Calu3 (cell line): Measurements from ENCODE around the gene PEPD. TPM values are rescaled to one million over a fixed set of nuclear protein-coding genes. Genes with fewer than 3 reads are reported as not detected.

ENCODE experiments used
- BruUV-seq: library from RNA; stranded (reverse); fragments of 400-500 nt; replicated peaks from 2 replicates; lab custom pipeline; 2021; lab: Mats Ljungman, UMichigan
- CTCF ChIA-PET: fragments of 300-600 bp; sonication (Branson Sonifier 250); formaldehyde crosslinking; loops from one replicate; lab custom pipeline; 2022; ENCODE audit warnings: antibody characterized with exemption; lab: Charles Lee
- DNase-seq: peaks from one replicate; pipeline ENCODE4 v3.0.0; 2022
- H3K27ac Mint-ChIP-seq: one replicate; pipeline ENCODE4 v1.8.0; 2022; ENCODE audit warnings: mixed read lengths; ENCODE audit not compliant: unreplicated experiment
- H3K27me3 Mint-ChIP-seq: one replicate; pipeline ENCODE4 v1.8.0; 2022; ENCODE audit warnings: mixed read lengths; ENCODE audit not compliant: unreplicated experiment
- H3K36me3 Mint-ChIP-seq: one replicate; pipeline ENCODE4 v1.8.0; 2022; ENCODE audit warnings: mild to moderate bottlenecking, moderate library complexity, mixed read lengths; ENCODE audit not compliant: insufficient read depth, unreplicated experiment
- H3K4me1 Mint-ChIP-seq: one replicate; pipeline ENCODE4 v1.8.0; 2022; ENCODE audit warnings: mild to moderate bottlenecking, low read depth, mixed read lengths; ENCODE audit not compliant: unreplicated experiment
- H3K4me3 Mint-ChIP-seq: one replicate; pipeline ENCODE4 v1.8.0; 2022; ENCODE audit warnings: mild to moderate bottlenecking, low read depth, moderate library complexity, mixed read lengths; ENCODE audit not compliant: unreplicated experiment
- H3K9me3 Mint-ChIP-seq: one replicate; pipeline ENCODE4 v1.8.0; 2022; ENCODE audit warnings: low read depth, mixed read lengths; ENCODE audit not compliant: unreplicated experiment
- intact Hi-C: fragments of 100-400 bp; cut with micrococcal nuclease; formaldehyde crosslinking; loops from one replicate; pipeline ENCODE4 v1.10.0; 2022; ENCODE audit not compliant: unreplicated experiment
- total RNA-seq: library from RNA; stranded (reverse); gene quantifications from 2 replicates; pipeline ENCODE4 v1.2.3, GENCODE V29; 2022
- TF ChIP-seq, protein P1 (sequence below): fragments of 200-600 bp; IDR thresholded peaks from one replicate; pipeline ENCODE4 v1.8.0; 2022; ENCODE audit warnings: antibody characterized with exemption; ENCODE audit not compliant: unreplicated experiment

The PEPD gene
- total RNA-seq, 1 experiment from 2014 or later = 65.5 TPM

DNA sequence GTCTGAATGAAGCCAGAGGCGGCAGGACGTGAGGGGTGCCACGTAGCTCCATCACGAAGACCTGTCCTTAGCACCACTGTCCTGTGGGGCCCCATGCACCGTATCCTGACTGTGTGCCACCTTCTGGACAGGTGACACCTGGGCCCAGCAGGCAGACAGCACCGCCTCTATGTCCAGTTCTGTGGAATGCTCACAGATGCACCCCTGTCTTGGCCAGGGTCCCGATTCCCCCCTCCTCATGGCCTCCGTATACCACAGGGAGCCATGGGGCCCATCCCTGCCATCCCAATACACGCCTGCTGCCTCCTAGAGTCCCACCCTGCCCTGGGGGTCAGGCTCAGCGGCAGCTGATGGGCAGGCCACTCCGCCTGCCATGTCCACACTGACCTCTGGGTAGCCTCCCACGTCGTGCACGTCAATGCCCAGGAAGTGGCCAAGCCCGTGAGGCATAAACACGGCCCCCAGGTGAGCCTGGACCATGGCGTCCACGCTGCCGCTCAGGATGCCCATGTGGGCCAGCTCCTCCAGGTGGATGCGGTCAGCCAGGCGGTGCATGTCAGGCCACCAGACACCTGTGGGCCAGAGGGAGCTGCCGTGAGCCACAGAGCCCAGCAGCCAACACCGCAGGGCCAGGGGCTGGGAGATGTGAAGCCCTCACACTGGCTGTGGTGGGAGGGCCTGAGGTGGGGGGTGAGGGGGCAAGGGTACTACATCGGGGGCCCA is 130.5 kb downstream of the PEPD start:
- Mint-ChIP-seq H3K4me3 (no peak overlapping the region), H3K27me3 (no peaks in the 10 kb centered on the region), H3K4me1 (no peaks in the 10 kb centered on the region), H3K36me3 (peaks cover 35% of the 10 kb centered on the region), H3K9me3 (no peaks in the 10 kb centered on the region), H3K27ac (no peak overlapping the region)
- TF ChIP-seq, protein P1, sequence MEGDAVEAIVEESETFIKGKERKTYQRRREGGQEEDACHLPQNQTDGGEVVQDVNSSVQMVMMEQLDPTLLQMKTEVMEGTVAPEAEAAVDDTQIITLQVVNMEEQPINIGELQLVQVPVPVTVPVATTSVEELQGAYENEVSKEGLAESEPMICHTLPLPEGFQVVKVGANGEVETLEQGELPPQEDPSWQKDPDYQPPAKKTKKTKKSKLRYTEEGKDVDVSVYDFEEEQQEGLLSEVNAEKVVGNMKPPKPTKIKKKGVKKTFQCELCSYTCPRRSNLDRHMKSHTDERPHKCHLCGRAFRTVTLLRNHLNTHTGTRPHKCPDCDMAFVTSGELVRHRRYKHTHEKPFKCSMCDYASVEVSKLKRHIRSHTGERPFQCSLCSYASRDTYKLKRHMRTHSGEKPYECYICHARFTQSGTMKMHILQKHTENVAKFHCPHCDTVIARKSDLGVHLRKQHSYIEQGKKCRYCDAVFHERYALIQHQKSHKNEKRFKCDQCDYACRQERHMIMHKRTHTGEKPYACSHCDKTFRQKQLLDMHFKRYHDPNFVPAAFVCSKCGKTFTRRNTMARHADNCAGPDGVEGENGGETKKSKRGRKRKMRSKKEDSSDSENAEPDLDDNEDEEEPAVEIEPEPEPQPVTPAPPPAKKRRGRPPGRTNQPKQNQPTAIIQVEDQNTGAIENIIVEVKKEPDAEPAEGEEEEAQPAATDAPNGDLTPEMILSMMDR = no peak
- no TSS peak for BruUV-seq
- CTCF ChIA-PET = no interaction called here
- intact Hi-C loops = no loop called here
- no peak for DNase-seq

DNA sequence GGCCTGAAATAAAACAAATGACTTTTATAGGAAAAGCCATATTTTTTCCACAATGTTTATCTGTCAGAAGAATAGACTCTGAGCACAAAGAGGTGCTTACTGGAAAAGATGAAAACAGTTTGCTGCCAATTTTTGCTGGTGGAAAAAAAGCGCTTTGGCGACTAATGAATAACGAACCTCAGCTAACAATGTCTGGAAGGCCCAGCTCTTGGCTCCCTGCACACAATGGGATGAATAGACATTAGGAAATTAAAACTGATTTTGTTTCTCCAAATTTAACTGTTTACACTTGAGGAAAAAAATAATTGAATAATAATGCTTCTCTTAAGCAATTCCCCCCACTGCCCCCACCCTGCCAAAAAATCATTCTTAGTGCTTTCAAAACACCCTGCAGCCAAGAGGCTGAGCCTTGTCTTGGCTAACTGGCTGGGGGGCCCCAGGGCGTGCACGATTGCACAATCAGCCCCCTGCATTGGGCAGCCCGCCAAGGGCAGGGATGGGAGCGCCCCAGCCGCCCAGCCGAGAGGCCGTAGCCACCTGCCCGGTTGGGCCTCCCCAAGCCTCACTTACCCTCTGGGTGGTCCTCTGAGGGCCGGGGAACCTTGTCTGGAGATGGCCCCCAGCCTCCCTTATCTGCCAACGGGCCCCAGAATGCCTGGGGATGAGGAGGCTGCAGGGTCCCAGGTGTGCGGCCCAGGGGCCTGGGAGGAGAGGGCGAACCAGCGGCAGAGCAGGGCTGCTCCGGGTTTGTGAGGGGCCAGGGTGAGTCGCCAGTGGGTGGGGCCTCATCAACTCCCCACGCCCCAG is 131.3 kb downstream of the PEPD start:
- intact Hi-C loops = no loop called here
- CTCF ChIA-PET = no interaction called here
- no peaks in the 10 kb centered on the region for H3K27me3 Mint-ChIP-seq

DNA sequence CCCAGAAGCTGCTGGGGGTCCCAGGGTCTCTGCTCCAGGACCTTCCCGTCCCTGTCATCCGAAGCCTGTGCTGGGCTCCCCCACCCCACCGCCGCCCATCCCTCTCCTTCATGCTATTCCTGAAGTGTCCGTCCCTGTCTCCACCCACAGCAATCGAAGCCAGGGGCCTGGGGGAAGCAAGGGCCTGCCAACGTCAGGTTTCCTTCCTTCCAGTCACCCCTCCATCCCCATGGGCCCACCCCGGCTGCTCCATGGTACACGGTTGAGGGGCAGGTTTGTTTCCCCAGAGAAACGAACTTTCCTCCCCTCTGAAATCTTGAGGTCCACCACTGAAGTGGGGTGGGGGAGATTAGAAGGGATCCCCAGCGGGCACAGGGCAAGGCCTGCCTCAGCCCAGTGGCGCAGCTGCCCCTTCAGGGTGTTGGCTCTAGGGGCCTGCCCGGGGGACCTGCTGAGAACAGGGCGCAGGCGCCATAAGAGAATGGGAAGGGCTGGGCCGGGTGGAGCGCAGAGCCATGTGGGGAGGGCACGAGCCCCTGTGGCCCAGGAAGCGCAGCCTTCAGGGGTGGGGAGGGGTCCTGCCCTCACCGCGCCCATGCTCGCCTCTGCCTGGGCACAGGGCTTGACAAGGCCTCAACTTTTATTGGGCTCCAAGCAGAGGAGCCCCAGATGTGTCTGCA is 132.0 kb downstream of the PEPD start:
- intact Hi-C loops = no loop called here
- no peaks in the 10 kb centered on the region for H3K27me3 Mint-ChIP-seq
- no TSS peak for BruUV-seq
- no peaks in the 10 kb centered on the region for H3K9me3 Mint-ChIP-seq
- peaks cover 25% of the 10 kb centered on the region for H3K36me3 Mint-ChIP-seq
- TF ChIP-seq, protein P1 = no peak
- H3K4me1 Mint-ChIP-seq = no peaks in the 10 kb centered on the region
- no peak for DNase-seq
- CTCF ChIA-PET = no interaction called here
- no peak overlapping the region for H3K4me3 Mint-ChIP-seq
- no peak overlapping the region for H3K27ac Mint-ChIP-seq

More for the DNA sequence above, 131.3 kb downstream of the PEPD start:
- Mint-ChIP-seq H3K4me1 (no peaks in the 10 kb centered on the region), H3K4me3 (no peak overlapping the region), H3K9me3 (no peaks in the 10 kb centered on the region), H3K27ac (no peak overlapping the region), H3K36me3 (peaks cover 32% of the 10 kb centered on the region)
- no peak for DNase-seq
- TF ChIP-seq, protein P1 = no peak
- BruUV-seq = no TSS peak

DNA sequence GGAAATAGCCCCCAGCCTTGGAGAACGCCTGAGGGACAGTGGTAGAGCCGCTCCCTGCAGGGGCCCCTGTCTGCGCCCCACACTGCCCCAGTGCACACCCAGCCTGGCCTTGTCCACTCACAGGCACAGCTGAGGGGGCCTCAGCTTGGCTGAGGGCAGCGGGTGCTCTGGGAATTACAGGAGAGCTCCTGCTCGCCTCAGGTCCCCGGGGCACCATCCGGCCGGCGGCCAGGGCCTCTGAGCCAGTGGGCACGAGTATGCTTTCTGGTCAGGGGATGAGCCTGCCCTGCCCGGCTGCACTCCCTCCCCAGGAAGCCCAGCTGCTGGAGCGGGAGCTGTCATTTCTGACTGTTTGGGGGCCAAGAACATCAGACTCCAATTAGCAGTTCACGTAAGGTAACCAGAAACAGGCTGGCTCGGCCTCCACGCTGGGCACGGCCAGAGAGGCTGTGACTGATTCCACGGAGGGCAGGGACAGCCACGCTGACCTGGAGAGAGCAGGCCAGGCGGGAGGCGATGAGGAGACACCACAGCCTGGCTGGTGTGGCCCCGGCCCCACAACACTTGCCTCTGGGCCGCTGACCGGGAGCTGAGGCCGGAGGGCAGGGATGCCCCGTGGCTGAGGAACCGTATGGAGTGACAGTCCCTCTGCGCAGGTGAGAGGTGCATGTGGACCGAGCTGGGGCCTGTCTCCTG is 132.7 kb downstream of the PEPD start:
- intact Hi-C loops = no loop called here
- H3K36me3 Mint-ChIP-seq = peaks cover 23% of the 10 kb centered on the region
- TF ChIP-seq, protein P1 = no peak
- no peaks in the 10 kb centered on the region for H3K27me3 Mint-ChIP-seq
- H3K4me1 Mint-ChIP-seq = no peaks in the 10 kb centered on the region
- no peaks in the 10 kb centered on the region for H3K9me3 Mint-ChIP-seq
- H3K4me3 Mint-ChIP-seq = no peak overlapping the region
- no peak for DNase-seq
- CTCF ChIA-PET = interaction anchor here (0.7 to 0.8 kb wide), 2 partner anchors 13 to 165 kb away, joined by 3 read pairs; no protein-coding TSS in a partner anchor
- BruUV-seq = no TSS peak
- no peak overlapping the region for H3K27ac Mint-ChIP-seq
